CD8-positive, alpha-beta memory T cell (primary cell): Measurements from ENCODE around the gene RARS2. TPM values are rescaled to one million over a fixed set of nuclear protein-coding genes. Genes with fewer than 3 reads are reported as not detected.

ENCODE experiments used
- CTCF ChIA-PET: fragments of 350-600 bp; sonication (Branson Sonifier 250); formaldehyde crosslinking; loops from one replicate; lab custom pipeline; 2021; ENCODE audit warnings: antibody characterized with exemption; lab: Charles Lee
- POLR2A ChIA-PET: fragments of 350-600 bp; sonication (Branson Sonifier 250); formaldehyde crosslinking; loops from one replicate; lab custom pipeline; 2021; ENCODE audit warnings: antibody characterized with exemption; lab: Charles Lee
- DNase-seq, 5 donors: peaks; one replicate each; pipeline versions ENCODE4 v3.0.0 to v3.0.0-alpha.2; 2020 to 2022; ENCODE audit warnings: mixed read lengths in 1 of 5
- H3K27ac ChIP-seq: one replicate; pipeline ENCODE4 v1.7.0; 2013; ENCODE audit warnings: low read depth, mild to moderate bottlenecking, low read length, moderate library complexity
- H3K27me3 ChIP-seq: 2 replicates; pipeline ENCODE4 v1.7.0; 2013; ENCODE audit warnings: low read length, mild to moderate bottlenecking; ENCODE audit not compliant: insufficient read depth, poor library complexity, severe bottlenecking
- H3K36me3 ChIP-seq: 2 replicates; pipeline ENCODE4 v1.7.0; 2013; ENCODE audit warnings: mild to moderate bottlenecking, low read length, moderate library complexity; ENCODE audit not compliant: insufficient read depth
- H3K4me1 ChIP-seq: 2 replicates; pipeline ENCODE4 v1.7.0; 2013; ENCODE audit warnings: mild to moderate bottlenecking, low read length, moderate library complexity; ENCODE audit not compliant: insufficient read depth
- H3K4me3 ChIP-seq: 2 replicates; pipeline ENCODE4 v1.7.0; 2013; ENCODE audit warnings: mild to moderate bottlenecking, low read length
- H3K9me3 ChIP-seq: 2 replicates; pipeline ENCODE4 v1.7.0; 2013; ENCODE audit warnings: mild to moderate bottlenecking, low read length
- H3K27ac Mint-ChIP-seq, 8 donors: one replicate each; pipeline ENCODE4 v1.8.0; 2020 to 2021; ENCODE audit warnings: mixed read lengths in 8 of 8, mild to moderate bottlenecking in 6 of 8, inconsistent platforms in 3 of 8, moderate library complexity in 3 of 8
- H3K27me3 Mint-ChIP-seq, 2 donors: one replicate each; pipeline ENCODE4 v1.8.0; 2020 to 2021; ENCODE audit warnings: mixed read lengths in 2 of 2, mild to moderate bottlenecking in 1 of 2, moderate library complexity in 1 of 2
- H3K36me3 Mint-ChIP-seq, 3 donors: one replicate each; pipeline ENCODE4 v1.8.0; 2020 to 2021; ENCODE audit warnings: mixed read lengths in 3 of 3, inconsistent platforms in 1 of 3, mild to moderate bottlenecking in 1 of 3
- H3K4me1 Mint-ChIP-seq, 3 donors: one replicate each; pipeline ENCODE4 v1.8.0; 2020 to 2021; ENCODE audit warnings: mixed read lengths in 3 of 3, inconsistent platforms in 1 of 3, mild to moderate bottlenecking in 1 of 3
- H3K4me3 Mint-ChIP-seq, 7 donors: one replicate each; pipeline ENCODE4 v1.8.0; 2020 to 2021; ENCODE audit warnings: mixed read lengths in 7 of 7, mild to moderate bottlenecking in 6 of 7, moderate library complexity in 4 of 7, inconsistent platforms in 2 of 7
- H3K9me3 Mint-ChIP-seq, 5 donors: one replicate each; pipeline ENCODE4 v1.8.0; 2020 to 2022; ENCODE audit warnings: mixed read lengths in 5 of 5, mild to moderate bottlenecking in 3 of 5, moderate library complexity in 2 of 5, inconsistent platforms in 1 of 5
- polyA plus RNA-seq: library from polyadenylated mRNA; unstranded; fragments of 300-500 nt; fragmentation: Illumina TruSeq; gene quantifications from one replicate; pipeline ENCODE4 v1.2.3, GENCODE V29; 2021
- total RNA-seq, 2 experiments: library from RNA; stranded (reverse); gene quantifications; one replicate each; pipeline ENCODE4 v1.2.3, GENCODE V29; 2021

RARS2 gene
- total and polyA plus RNA-seq, 3 experiments from 2014 or later: 19.2 to 27.9 (median 20.6) TPM

GRCh38 chr6:87534377-87535047 lies 55.3 kb downstream of the RARS2 start:
- Histone ChIP-seq H3K4me1 (no peaks in the 10 kb centered on the region), H3K36me3 (peaks cover 11% of the 10 kb centered on the region), H3K27ac (no peak overlapping the region), H3K4me3 (no peak overlapping the region), H3K9me3 (no peaks in the 10 kb centered on the region), H3K27me3 (no peaks in the 10 kb centered on the region)
- peaks cover 0 to 2% (median 0%) of the 10 kb centered on the region in 5 donors for H3K9me3 Mint-ChIP-seq
- POLR2A ChIA-PET: no interaction called here
- peak overlapping the region in 2 of 8 donors; percentile 31 to 70 for H3K27ac Mint-ChIP-seq
- DNase-seq: no peak
- no peak overlapping the region for H3K4me3 Mint-ChIP-seq
- H3K4me1 Mint-ChIP-seq: peaks cover 9 to 20% (median 10%) of the 10 kb centered on the region in 3 donors
- H3K36me3 Mint-ChIP-seq: peaks cover 4 to 63% (median 11%) of the 10 kb centered on the region in 3 donors
- CTCF ChIA-PET: no interaction called here
- H3K27me3 Mint-ChIP-seq: no peaks in the 10 kb centered on the region

GRCh38 chr6:87529221-87529620 lies 60.6 kb downstream of the RARS2 start:
- H3K36me3 ChIP-seq: peaks cover 15% of the 10 kb centered on the region
- Mint-ChIP-seq H3K4me1 (peaks cover 20 to 25% (median 24%) of the 10 kb centered on the region in 3 donors), H3K9me3 (no peaks in the 10 kb centered on the region), H3K36me3 (peaks cover 6 to 67% (median 9%) of the 10 kb centered on the region in 3 donors), H3K4me3 (no peak overlapping the region), H3K27me3 (no peaks in the 10 kb centered on the region), H3K27ac (peak overlapping the region in 5 of 8 donors; percentile 4 to 80 (median 56))
- no peak for DNase-seq
- ChIA-PET CTCF (no interaction called here), POLR2A (no interaction called here)
- H3K4me3 ChIP-seq: no peak overlapping the region
- H3K4me1 ChIP-seq: no peaks in the 10 kb centered on the region
- H3K27me3 ChIP-seq: no peaks in the 10 kb centered on the region
- H3K9me3 ChIP-seq: no peaks in the 10 kb centered on the region
- H3K27ac ChIP-seq: no peak overlapping the region

DNA sequence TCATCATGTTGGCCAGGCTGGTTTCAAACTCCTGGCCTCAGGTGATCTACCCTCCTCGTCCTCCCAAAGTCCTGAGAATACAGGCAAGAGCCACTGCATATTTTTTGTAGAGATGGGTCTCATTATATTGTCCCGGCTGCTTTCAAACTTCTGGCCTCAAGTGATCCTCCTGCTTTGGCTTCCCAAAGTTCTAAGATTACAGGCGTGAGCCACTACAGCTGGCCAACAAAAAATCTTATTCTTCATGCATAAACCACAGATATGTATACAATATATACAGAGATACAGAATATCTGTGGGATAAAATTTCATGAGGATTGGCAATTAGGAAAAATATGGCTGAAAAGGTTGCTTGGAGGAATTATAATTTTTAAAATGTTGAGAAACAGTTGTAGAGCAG lies 67.1 kb downstream of the RARS2 start:
- Mint-ChIP-seq H3K4me3 (no peak overlapping the region), H3K27me3 (no peaks in the 10 kb centered on the region), H3K27ac (peak overlapping the region in 2 of 8 donors; percentile 17), H3K4me1 (peaks cover 5 to 7% (median 6%) of the 10 kb centered on the region in 3 donors), H3K36me3 (peaks cover 4 to 77% (median 19%) of the 10 kb centered on the region in 3 donors), H3K9me3 (no peaks in the 10 kb centered on the region)
- H3K4me3 ChIP-seq: no peak overlapping the region
- H3K27me3 ChIP-seq: no peaks in the 10 kb centered on the region
- H3K9me3 ChIP-seq: no peaks in the 10 kb centered on the region
- CTCF ChIA-PET: no interaction called here
- POLR2A ChIA-PET: no interaction called here
- H3K27ac ChIP-seq: no peak overlapping the region
- DNase-seq: no peak
- H3K36me3 ChIP-seq: peaks cover 32% of the 10 kb centered on the region
- no peaks in the 10 kb centered on the region for H3K4me1 ChIP-seq

DNA sequence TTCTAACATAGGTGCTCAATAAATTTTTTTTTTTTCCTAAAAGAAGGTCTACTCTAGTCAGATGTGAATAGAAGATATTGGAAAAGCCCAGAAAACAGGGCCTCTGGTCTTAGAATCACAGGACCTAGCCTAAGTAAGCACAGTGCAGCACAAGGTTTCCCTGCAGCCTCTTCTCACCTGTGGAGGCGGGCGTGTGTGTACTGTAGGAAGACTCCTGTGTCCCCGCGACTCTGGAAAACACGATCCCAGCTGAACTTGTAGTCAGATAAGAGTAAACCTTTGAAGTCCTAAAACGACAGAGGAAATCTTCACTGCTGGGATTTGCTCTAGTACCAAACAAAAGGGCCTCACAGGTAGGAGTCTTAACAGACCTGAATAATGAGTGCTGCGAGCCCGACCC lies 71.3 kb downstream of the RARS2 start:
- H3K36me3 ChIP-seq: peaks cover 43% of the 10 kb centered on the region
- peaks cover 0 to 86% (median 23%) of the 10 kb centered on the region in 3 donors for H3K36me3 Mint-ChIP-seq

GRCh38 chr6:87514831-87515230 lies 75.0 kb downstream of the RARS2 start:
- Mint-ChIP-seq H3K9me3 (no peaks in the 10 kb centered on the region), H3K4me1 (peaks cover 6 to 9% (median 7%) of the 10 kb centered on the region in 3 donors), H3K27me3 (no peaks in the 10 kb centered on the region), H3K36me3 (peaks cover 0 to 88% (median 23%) of the 10 kb centered on the region in 3 donors), H3K27ac (peak overlapping the region in 6 of 8 donors; percentile 36 to 81 (median 62)), H3K4me3 (no peak overlapping the region)
- H3K27me3 ChIP-seq: no peaks in the 10 kb centered on the region
- no peaks in the 10 kb centered on the region for H3K4me1 ChIP-seq
- no peak overlapping the region for H3K4me3 ChIP-seq
- POLR2A ChIA-PET: interaction anchor here (0.6 kb wide), 1 partner anchor 26 kb away, joined by 3 read pairs; no protein-coding TSS in a partner anchor
- H3K36me3 ChIP-seq: peaks cover 41% of the 10 kb centered on the region
- no peaks in the 10 kb centered on the region for H3K9me3 ChIP-seq
- CTCF ChIA-PET: interaction anchor here (0.9 kb wide), 1 partner anchor 37 kb away, joined by 3 read pairs; no protein-coding TSS in a partner anchor
- no peak overlapping the region for H3K27ac ChIP-seq
- DNase-seq: no peak

More for the DNA sequence above, 71.3 kb downstream of the RARS2 start:
- H3K27me3 ChIP-seq: no peaks in the 10 kb centered on the region
- H3K27ac Mint-ChIP-seq: peak overlapping the region in 1 of 8 donors; percentile 47
- no peak overlapping the region for H3K4me3 Mint-ChIP-seq
- H3K9me3 Mint-ChIP-seq: no peaks in the 10 kb centered on the region
- H3K27ac ChIP-seq: no peak overlapping the region
- no peak for DNase-seq
- POLR2A ChIA-PET: no interaction called here
- H3K4me3 ChIP-seq: no peak overlapping the region
- H3K9me3 ChIP-seq: no peaks in the 10 kb centered on the region
- no peaks in the 10 kb centered on the region for H3K27me3 Mint-ChIP-seq
- no peaks in the 10 kb centered on the region for H3K4me1 ChIP-seq
- peaks cover 6 to 9% (median 7%) of the 10 kb centered on the region in 3 donors for H3K4me1 Mint-ChIP-seq
- CTCF ChIA-PET: no interaction called here

DNA sequence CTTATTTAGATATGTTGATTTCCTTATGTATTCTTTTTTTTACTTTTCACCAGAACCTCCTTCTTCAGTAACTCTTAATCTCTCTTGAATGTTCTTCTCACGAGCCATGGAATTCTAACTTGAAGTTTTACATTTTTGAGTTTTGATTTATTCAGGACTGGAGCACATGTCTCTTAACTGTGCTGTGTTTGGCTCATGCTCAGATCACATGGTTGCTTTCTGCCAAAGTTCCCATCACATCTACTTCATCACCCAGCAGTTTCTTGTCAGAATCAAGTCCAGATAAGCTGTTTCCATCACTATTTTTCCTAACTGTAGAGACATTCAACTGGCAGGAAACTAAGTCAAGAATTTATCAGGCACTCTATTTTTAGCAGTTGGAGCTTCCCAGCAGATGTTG lies 85.3 kb downstream of the RARS2 start:
- H3K4me3 Mint-ChIP-seq: no peak overlapping the region
- H3K9me3 ChIP-seq: no peaks in the 10 kb centered on the region
- H3K27me3 Mint-ChIP-seq: no peaks in the 10 kb centered on the region
- H3K27ac ChIP-seq: no peak overlapping the region
- POLR2A ChIA-PET: no interaction called here
- H3K4me1 ChIP-seq: no peaks in the 10 kb centered on the region
- peak overlapping the region in 3 of 8 donors; percentile 53 to 80 (median 72) for H3K27ac Mint-ChIP-seq
- CTCF ChIA-PET: no interaction called here
- peaks cover 18% of the 10 kb centered on the region for H3K36me3 ChIP-seq
- H3K27me3 ChIP-seq: no peaks in the 10 kb centered on the region
- no peaks in the 10 kb centered on the region for H3K9me3 Mint-ChIP-seq
- peaks cover 0 to 68% (median 12%) of the 10 kb centered on the region in 3 donors for H3K36me3 Mint-ChIP-seq
- H3K4me1 Mint-ChIP-seq: peaks cover 0 to 8% (median 4%) of the 10 kb centered on the region in 3 donors
- H3K4me3 ChIP-seq: no peak overlapping the region
- DNase-seq: no peak

DNA sequence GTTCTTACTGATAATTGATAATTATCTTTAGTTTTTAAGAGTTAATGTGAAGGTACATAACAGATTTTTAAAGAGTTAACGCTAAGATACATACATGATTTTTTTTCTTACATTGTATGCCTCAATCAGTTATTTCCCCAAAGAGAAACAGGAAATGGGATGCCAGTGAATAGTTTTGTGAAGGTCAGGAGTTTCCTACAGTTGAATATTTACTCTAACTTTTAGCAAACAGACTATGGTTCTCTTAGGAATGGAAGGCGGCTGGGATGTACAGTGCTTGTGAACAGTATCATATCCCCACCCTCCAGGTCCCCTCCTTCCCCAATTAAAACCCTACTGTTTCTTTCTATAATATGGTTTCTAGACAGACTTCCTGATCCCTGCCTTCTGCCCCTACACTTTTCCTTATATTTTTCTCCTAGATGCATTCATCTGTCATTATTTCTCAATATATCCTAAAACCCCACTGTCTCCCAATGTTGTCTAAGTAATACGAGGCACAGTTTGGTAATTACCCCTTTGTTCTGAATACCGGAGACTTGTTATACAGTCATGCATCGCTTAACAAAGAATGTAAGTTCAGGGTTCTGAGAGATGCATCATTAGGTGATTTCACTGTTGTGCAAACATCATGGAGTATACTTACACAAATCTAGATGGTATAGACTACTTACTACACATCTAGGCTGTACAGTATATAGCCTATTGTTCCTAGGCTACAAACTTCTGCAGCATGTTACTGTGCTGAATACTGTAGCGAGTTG lies 87.8 kb downstream of the RARS2 start:
- H3K4me3 ChIP-seq: no peak overlapping the region
- CTCF ChIA-PET: no interaction called here
- no peaks in the 10 kb centered on the region for H3K27me3 ChIP-seq
- Mint-ChIP-seq H3K27me3 (no peaks in the 10 kb centered on the region), H3K9me3 (no peaks in the 10 kb centered on the region), H3K4me1 (peaks cover 0 to 7% (median 4%) of the 10 kb centered on the region in 3 donors), H3K36me3 (peaks cover 0 to 58% (median 13%) of the 10 kb centered on the region in 3 donors), H3K27ac (peak overlapping the region in 2 of 8 donors; percentile 15 to 64), H3K4me3 (no peak overlapping the region)
- H3K36me3 ChIP-seq: peaks cover 18% of the 10 kb centered on the region
- H3K4me1 ChIP-seq: no peaks in the 10 kb centered on the region
- H3K27ac ChIP-seq: no peak overlapping the region
- H3K9me3 ChIP-seq: no peaks in the 10 kb centered on the region
- POLR2A ChIA-PET: no interaction called here
- DNase-seq: no peak

- Mint-ChIP-seq H3K27me3 (no peaks in the 10 kb centered on the region), H3K9me3 (no peaks in the 10 kb centered on the region), H3K4me3 (no peak overlapping the region), H3K27ac (peak overlapping the region in 1 of 8 donors; percentile 78), H3K36me3 (peaks cover 1 to 38% (median 9%) of the 10 kb centered on the region in 3 donors), H3K4me1 (peaks cover 1 to 7% (median 3%) of the 10 kb centered on the region in 3 donors)
- no peaks in the 10 kb centered on the region for H3K9me3 ChIP-seq
- no peak overlapping the region for H3K4me3 ChIP-seq
- CTCF ChIA-PET: no interaction called here
- no peaks in the 10 kb centered on the region for H3K4me1 ChIP-seq
- H3K36me3 ChIP-seq: peaks cover 13% of the 10 kb centered on the region
- H3K27ac ChIP-seq: no peak overlapping the region
- no peaks in the 10 kb centered on the region for H3K27me3 ChIP-seq
- DNase-seq: no peak
- POLR2A ChIA-PET: no interaction called here
Measured at GRCh38 chr6:87498048-87498447, 91.7 kb downstream of the RARS2 start.
